HCT116 (cell line): ENCODE results near the gene PSTPIP1. TPM values are rescaled to one million over a fixed set of nuclear protein-coding genes. Genes with fewer than 3 reads are reported as not detected.

Source experiments
- ATAC-seq: fragments of 200-7000 bp; cut with Tn5 transposase; 2 replicates; pipeline ENCODE4 v1.9.1; 2020; ENCODE audit warnings: mild to moderate bottlenecking, moderate library complexity
- BruUV-seq: library from RNA; stranded (reverse); fragments of 400-500 nt; replicated peaks from 2 replicates; lab custom pipeline; 2021; lab: Mats Ljungman, UMichigan
- CTCF ChIA-PET: fragments of 300-600 bp; sonication (Branson Sonifier 250); formaldehyde crosslinking; loops from one replicate; lab custom pipeline; 2021; ENCODE audit warnings: antibody characterized with exemption; lab: Charles Lee
- POLR2A ChIA-PET: fragments of 300-600, 350-600 bp; sonication (Branson Sonifier 250); formaldehyde crosslinking; loops from one replicate; lab custom pipeline; 2021; ENCODE audit warnings: antibody characterized with exemption; lab: Charles Lee
- RAD21 ChIA-PET, 2 experiments: fragments of 300-600 bp; sonication (Branson Sonifier 250); formaldehyde crosslinking; loops; one replicate each; lab custom pipeline; 2023; ENCODE audit warnings: low total read pairs in 2 of 2; ENCODE audit not compliant: uncharacterized antibody in 2 of 2, unreplicated experiment in 2 of 2, low non-redundant PET in 1 of 2; lab: Charles Lee
- DNase-seq: peaks from one replicate; pipeline ENCODE4 v3.0.0-alpha.2; 2010; ENCODE audit warnings: low read depth, low spot score
- H2AFZ ChIP-seq: fragments of 200-600 bp; shearing (Covaris generic), sonication (generic); 2 replicates; pipeline ENCODE4 v1.6.1; 2017; ENCODE audit warnings: low read depth, mixed run types, mixed read lengths, antibody characterized with exemption, low read length; ENCODE audit not compliant: poor library complexity, severe bottlenecking
- H3K27ac ChIP-seq: 2 replicates; pipeline ENCODE4 v1.5.1; 2012; ENCODE audit warnings: low read depth, low read length
- H3K27me3 ChIP-seq: fragments of 200-600 bp; sonication (generic); 2 replicates; pipeline ENCODE4 v1.6.1; 2016; ENCODE audit warnings: mixed run types, low read length, mixed read lengths; ENCODE audit not compliant: insufficient read depth
- H3K36me3 ChIP-seq, 2 experiments: fragments of 200-500 bp in 1 of 2; fragments of 200-600 bp in 1 of 2; sonication (Bioruptor generic) in 1 of 2; sonication (generic) in 1 of 2; 2 replicates each; pipeline versions ENCODE4 v1.5.1 to v1.6.1; 2014 to 2016; ENCODE audit warnings: low read length in 2 of 2, inconsistent platforms in 1 of 2, mixed read lengths in 1 of 2, mixed run types in 1 of 2; ENCODE audit not compliant: insufficient read depth in 2 of 2, control insufficient read depth in 1 of 2
- H3K4me1 ChIP-seq, 2 experiments: fragments of 200-600 bp in 1 of 2; sonication (generic) in 1 of 2; 2 replicates each; pipeline versions ENCODE4 v1.5.1 to v1.6.1; 2012 to 2017; ENCODE audit warnings: low read length in 2 of 2, inconsistent platforms in 1 of 2, mild to moderate bottlenecking in 1 of 2, mixed read lengths in 1 of 2, mixed run types in 1 of 2, moderate library complexity in 1 of 2; ENCODE audit not compliant: insufficient read depth in 2 of 2, control insufficient read depth in 1 of 2
- H3K4me2 ChIP-seq: fragments of 200-600 bp; sonication (generic); 2 replicates; pipeline ENCODE4 v1.6.1; 2017; ENCODE audit warnings: mixed run types, low read length, mixed read lengths
- H3K4me3 ChIP-seq, 2 experiments: fragments of 200-600 bp in 1 of 2; sonication (generic) in 1 of 2; replicated peaks in 1 of 2; 2 replicates each; pipeline ENCODE4 v1.5.1; 2011 to 2016; ENCODE audit warnings: low read length in 2 of 2, control low read depth in 1 of 2, low read depth in 1 of 2, mild to moderate bottlenecking in 1 of 2, mixed read lengths in 1 of 2, mixed run types in 1 of 2
- H3K79me2 ChIP-seq: fragments of 200-600 bp; sonication (generic); 2 replicates; pipeline ENCODE4 v1.6.1; 2017; ENCODE audit warnings: mild to moderate bottlenecking, mixed run types, low read length, moderate library complexity, mixed read lengths; ENCODE audit not compliant: insufficient read depth
- H3K9ac ChIP-seq: fragments of 200-600 bp; sonication (generic); 2 replicates; pipeline ENCODE4 v1.6.1; 2016; ENCODE audit warnings: low read length, mixed read lengths
- H3K9me2 ChIP-seq: fragments of 200-600 bp; sonication (generic), shearing (Covaris generic); 2 replicates; pipeline ENCODE4 v1.6.1; 2017; ENCODE audit warnings: mixed run types, mild to moderate bottlenecking, moderate library complexity; ENCODE audit not compliant: insufficient read depth
- H3K9me3 ChIP-seq, 2 experiments: fragments of 200-500 bp in 1 of 2; fragments of 200-600 bp in 1 of 2; sonication (Bioruptor generic) in 1 of 2; sonication (generic) in 1 of 2; 2 replicates each; pipeline ENCODE4 v1.6.1; 2014 to 2017; ENCODE audit warnings: low read length in 2 of 2, mixed read lengths in 2 of 2, inconsistent platforms in 1 of 2, low read depth in 1 of 2, mild to moderate bottlenecking in 1 of 2, mixed run types in 1 of 2, moderate library complexity in 1 of 2; ENCODE audit not compliant: control insufficient read depth in 1 of 2, insufficient read depth in 1 of 2
- H4K20me1 ChIP-seq: fragments of 200-600 bp; sonication (generic), shearing (Covaris generic); 2 replicates; pipeline ENCODE4 v1.6.1; 2017; ENCODE audit warnings: mixed run types, mild to moderate bottlenecking, moderate library complexity; ENCODE audit not compliant: insufficient read depth
- CEBPB ChIP-seq: IDR thresholded peaks from 2 replicates; pipeline ENCODE4 v1.6.1; 2012; ENCODE audit warnings: low read depth
- EGR1 ChIP-seq: IDR thresholded peaks from 2 replicates; pipeline ENCODE4 v1.6.1; 2012; ENCODE audit warnings: low read depth
- ELF1 ChIP-seq: IDR thresholded peaks from 2 replicates; pipeline ENCODE4 v1.6.1; 2012; ENCODE audit warnings: low read depth, borderline replicate concordance
- EZH2 ChIP-seq: fragments of 200-600 bp; sonication (generic); IDR thresholded peaks from 2 replicates; pipeline ENCODE4 v1.6.1; 2017; ENCODE audit warnings: antibody characterized with exemption, mixed run types
- EZH2phosphoT487 ChIP-seq: fragments of 200-600 bp; IDR thresholded peaks from 2 replicates; pipeline ENCODE4 v1.6.1; 2018; ENCODE audit warnings: antibody characterized with exemption, borderline replicate concordance
- FOSL1 ChIP-seq: IDR thresholded peaks from 2 replicates; pipeline ENCODE4 v1.6.1; 2012; ENCODE audit warnings: low read depth
- JUND ChIP-seq: IDR thresholded peaks from 2 replicates; pipeline ENCODE4 v1.6.1; 2012
- MAX ChIP-seq: IDR thresholded peaks from 2 replicates; pipeline ENCODE4 v1.6.1; 2012
- POLR2A ChIP-seq: IDR thresholded peaks from 2 replicates; pipeline ENCODE4 v1.7.0; 2011; ENCODE audit warnings: borderline replicate concordance; ENCODE audit not compliant: insufficient read depth, insufficient read length; ENCODE audit errors: extremely low read depth
- POLR2AphosphoS5 ChIP-seq: IDR thresholded peaks from 2 replicates; pipeline ENCODE4 v1.6.1; 2011; ENCODE audit warnings: mild to moderate bottlenecking, low read depth, low read length, moderate library complexity
- RAD21 ChIP-seq: IDR thresholded peaks from 2 replicates; pipeline ENCODE4 v1.6.1; 2012; ENCODE audit warnings: low read depth, mild to moderate bottlenecking
- REST ChIP-seq: IDR thresholded peaks from 2 replicates; pipeline ENCODE4 v1.6.1; 2012; ENCODE audit warnings: low read depth
- SIN3A ChIP-seq: IDR thresholded peaks from 2 replicates; pipeline ENCODE4 v1.6.1; 2012; ENCODE audit warnings: low read depth
- SP1 ChIP-seq: IDR thresholded peaks from 2 replicates; pipeline ENCODE4 v1.6.1; 2012; ENCODE audit warnings: low read depth
- SRF ChIP-seq: IDR thresholded peaks from 2 replicates; pipeline ENCODE4 v1.6.1; 2012; ENCODE audit warnings: low read depth
- TCF7L2 ChIP-seq: IDR thresholded peaks from 2 replicates; pipeline ENCODE4 v1.7.0; 2011; ENCODE audit warnings: borderline replicate concordance, inconsistent platforms; ENCODE audit not compliant: insufficient read depth, insufficient read length; ENCODE audit errors: extremely low read depth
- YY1 ChIP-seq: IDR thresholded peaks from 2 replicates; pipeline ENCODE4 v1.6.1; 2011; ENCODE audit warnings: low read length, low read depth, moderate library complexity, mild to moderate bottlenecking; ENCODE audit not compliant: insufficient replicate concordance; ENCODE audit errors: extremely low read depth
- ZBTB33 ChIP-seq: IDR thresholded peaks from 2 replicates; pipeline ENCODE4 v1.6.1; 2011; ENCODE audit warnings: mild to moderate bottlenecking, low read length, moderate library complexity; ENCODE audit not compliant: insufficient replicate concordance; ENCODE audit errors: extremely low read depth
- ZFX ChIP-seq: fragments of 450-650 bp; IDR thresholded peaks from 2 replicates; pipeline ENCODE4 v1.6.1; 2017
- intact Hi-C: fragments of 100-400 bp; cut with micrococcal nuclease; formaldehyde crosslinking; loops from 2 replicates; pipeline ENCODE4 v1.10.0; 2022
- total RNA-seq: library from RNA; stranded (reverse); gene quantifications from one replicate; pipeline ENCODE4 v1.2.1, GENCODE V29; 2021; ENCODE audit not compliant: unreplicated experiment

PSTPIP1 gene
- total RNA-seq, 1 experiment from 2014 or later = 0.79 TPM

GRCh38 chr15:76967067-76967466 is 27.9 kb upstream of the PSTPIP1 start:
- ATAC-seq = no peak
- BruUV-seq = no TSS peak
- DNase-seq = no peak
- Histone ChIP-seq H2AFZ (no peak overlapping the region), H3K4me1 (no peaks in the 10 kb centered on the region), H3K27me3 (no peaks in the 10 kb centered on the region), H4K20me1 (no peaks in the 10 kb centered on the region), H3K27ac (no peak overlapping the region), H3K36me3 (no peaks in the 10 kb centered on the region), H3K4me3 (no peak overlapping the region), H3K9me2 (no peaks in the 10 kb centered on the region), H3K9me3 (no peaks in the 10 kb centered on the region), H3K79me2 (no peaks in the 10 kb centered on the region), H3K4me2 (no peak overlapping the region), H3K9ac (no peak overlapping the region)
- CTCF ChIA-PET = no interaction called here
- RAD21 ChIA-PET = no interaction called here
- POLR2A ChIA-PET = no interaction called here
- intact Hi-C loops = no loop called here
- TF ChIP-seq SRF = no peak
- TF ChIP-seq EZH2 = no peak
- no peak for TF ChIP-seq EZH2phosphoT487
- no peak for TF ChIP-seq ZFX
- no peak for TF ChIP-seq MAX
- no peak for TF ChIP-seq SIN3A
- no peak for TF ChIP-seq EGR1
- no peak for TF ChIP-seq ELF1
- no peak for TF ChIP-seq RAD21
- no peak for TF ChIP-seq REST
- no peak for TF ChIP-seq CEBPB
- TF ChIP-seq YY1 = no peak
- no peak for TF ChIP-seq TCF7L2
- TF ChIP-seq JUND = no peak
- TF ChIP-seq POLR2A = no peak
- no peak for TF ChIP-seq POLR2AphosphoS5
- no peak for TF ChIP-seq SP1
- no peak for TF ChIP-seq ZBTB33
- no peak for TF ChIP-seq FOSL1
